Smooth muscle cell (in vitro differentiated cells): ENCODE measurements around the gene EHD1. TPM values are rescaled to one million over a fixed set of nuclear protein-coding genes. Genes with fewer than 3 reads are reported as not detected.

Experiments
- DNase-seq: peaks from one replicate; lab custom pipeline; 2025; ENCODE audit not compliant: unreplicated experiment; lab: John Stamatoyannopoulos, UW
- H2AFZ ChIP-seq: fragments of 200-600 bp; sonication (generic); 2 replicates; pipeline ENCODE4 v1.6.0; 2016; ENCODE audit warnings: antibody characterized with exemption, low read depth, mild to moderate bottlenecking
- H3F3A ChIP-seq: fragments of 200-600 bp; sonication (generic); 2 replicates; pipeline ENCODE4 v1.6.0; 2017; ENCODE audit warnings: antibody characterized with exemption, low read depth
- H3K27ac ChIP-seq: fragments of 200-600 bp; sonication (generic); 2 replicates; pipeline ENCODE4 v1.5.1; 2016; ENCODE audit warnings: low read depth, mild to moderate bottlenecking
- H3K27me3 ChIP-seq: fragments of 200-600 bp; sonication (generic); 2 replicates; pipeline ENCODE4 v1.6.1; 2016; ENCODE audit warnings: low read depth, mild to moderate bottlenecking
- H3K36me3 ChIP-seq: fragments of 200-600 bp; sonication (generic); 2 replicates; pipeline ENCODE4 v1.5.1; 2016; ENCODE audit warnings: low read depth
- H3K4me1 ChIP-seq: fragments of 200-600 bp; sonication (generic); 2 replicates; pipeline ENCODE4 v1.5.1; 2016; ENCODE audit warnings: low read depth
- H3K4me2 ChIP-seq: fragments of 200-600 bp; sonication (generic); 2 replicates; pipeline ENCODE4 v1.6.0; 2016; ENCODE audit warnings: mild to moderate bottlenecking
- H3K4me3 ChIP-seq: fragments of 200-600 bp; sonication (generic); 2 replicates; pipeline ENCODE4 v1.5.1; 2016; ENCODE audit warnings: mild to moderate bottlenecking
- H3K79me2 ChIP-seq: fragments of 200-600 bp; sonication (generic); 2 replicates; pipeline ENCODE4 v1.6.0; 2016; ENCODE audit warnings: low read depth, mild to moderate bottlenecking
- H3K9ac ChIP-seq: fragments of 200-600 bp; sonication (generic); 2 replicates; pipeline ENCODE4 v1.6.0; 2016; ENCODE audit warnings: low read depth
- H3K9me3 ChIP-seq: fragments of 200-600 bp; sonication (generic); replicated peaks from 2 replicates; pipeline ENCODE4 v1.5.1; 2016; ENCODE audit warnings: low read depth
- H4K20me1 ChIP-seq: fragments of 200-600 bp; sonication (generic); 2 replicates; pipeline ENCODE4 v1.6.0; 2016; ENCODE audit warnings: low read depth
- CTCF ChIP-seq: fragments of 200-600 bp; sonication (generic); IDR thresholded peaks from 2 replicates; pipeline ENCODE4 v1.5.1; 2017; ENCODE audit warnings: borderline replicate concordance, mild to moderate bottlenecking, antibody characterized with exemption; ENCODE audit not compliant: insufficient read depth, poor library complexity, severe bottlenecking
- WGBS: methylation state at CpG from one replicate; pipeline ENCODE4 v1.1.7; 2016; ENCODE audit warnings: low lambda C conversion rate; 5-methylcytosine and 5-hydroxymethylcytosine counted together
- polyA plus RNA-seq: library from polyadenylated mRNA; unstranded; fragments of >200 nt; fragmentation: Nextera tagmentation; extraction: Ambion mirVana; gene quantifications from 2 replicates; pipeline ENCODE4 v1.2.1, GENCODE V29; 2016
- total RNA-seq: library from RNA; depleted of rRNA; stranded (reverse); fragments of >200 nt; gene quantifications from 2 replicates; pipeline ENCODE4 v1.2.3, GENCODE V29; 2014

EHD1 gene
- total and polyA plus RNA-seq, 2 experiments from 2014 or later: 42.8 to 59.8 TPM

GRCh38 chr11:64833509-64833908 lies 44.9 kb downstream of the EHD1 start:
- Histone ChIP-seq H3K27ac (no peak overlapping the region), H4K20me1 (no peaks in the 10 kb centered on the region), H3K4me2 (no peak overlapping the region), H3K27me3 (no peaks in the 10 kb centered on the region), H2AFZ (no peak overlapping the region), H3K9ac (no peak overlapping the region), H3K4me1 (no peaks in the 10 kb centered on the region), H3K4me3 (no peak overlapping the region), H3F3A (no peaks in the 10 kb centered on the region), H3K79me2 (no peaks in the 10 kb centered on the region), H3K9me3 (no peaks in the 10 kb centered on the region), H3K36me3 (no peaks in the 10 kb centered on the region)
- 94% methylated on average over 10 of the region's 10 CpGs for WGBS
- no peak for DNase-seq
- no peak for TF ChIP-seq CTCF

- Histone ChIP-seq H2AFZ (no peak overlapping the region), H3K4me1 (no peaks in the 10 kb centered on the region), H4K20me1 (no peaks in the 10 kb centered on the region), H3F3A (no peaks in the 10 kb centered on the region), H3K27ac (no peak overlapping the region), H3K9me3 (no peaks in the 10 kb centered on the region), H3K79me2 (no peaks in the 10 kb centered on the region), H3K27me3 (no peaks in the 10 kb centered on the region), H3K36me3 (no peaks in the 10 kb centered on the region), H3K4me2 (no peak overlapping the region), H3K9ac (no peak overlapping the region), H3K4me3 (no peak overlapping the region)
- no peak for DNase-seq
- WGBS: 97% methylated on average over 12 of the region's 12 CpGs
- no peak for TF ChIP-seq CTCF
Measured at GRCh38 chr11:64833198-64833502, 45.3 kb downstream of the EHD1 start.

GRCh38 chr11:64832467-64833197 lies 45.8 kb downstream of the EHD1 start:
- Histone ChIP-seq H3K4me1 (no peaks in the 10 kb centered on the region), H3K36me3 (no peaks in the 10 kb centered on the region), H3K9me3 (no peaks in the 10 kb centered on the region), H4K20me1 (no peaks in the 10 kb centered on the region), H2AFZ (no peak overlapping the region), H3K4me3 (no peak overlapping the region), H3K79me2 (no peaks in the 10 kb centered on the region), H3K27me3 (no peaks in the 10 kb centered on the region), H3K27ac (no peak overlapping the region), H3K9ac (no peak overlapping the region), H3F3A (no peaks in the 10 kb centered on the region), H3K4me2 (no peak overlapping the region)
- WGBS: 96% methylated on average over 13 of the region's 21 CpGs
- no peak for DNase-seq
- no peak for TF ChIP-seq CTCF

- DNase-seq: no peak
- Histone ChIP-seq H3K4me3 (no peak overlapping the region), H2AFZ (no peak overlapping the region), H3K9me3 (no peaks in the 10 kb centered on the region), H3K27me3 (no peaks in the 10 kb centered on the region), H3K27ac (no peak overlapping the region), H4K20me1 (no peaks in the 10 kb centered on the region), H3K4me1 (no peaks in the 10 kb centered on the region), H3K79me2 (no peaks in the 10 kb centered on the region), H3K9ac (no peak overlapping the region), H3K36me3 (no peaks in the 10 kb centered on the region), H3K4me2 (no peak overlapping the region), H3F3A (no peaks in the 10 kb centered on the region)
- no peak for TF ChIP-seq CTCF
- WGBS: 96% methylated on average over 24 of the region's 24 CpGs
Measured at GRCh38 chr11:64831411-64831891, 47.0 kb downstream of the EHD1 start.
